Uterus (tissue), 4 donors: ENCODE results near the gene UST. TPM values are rescaled to one million over a fixed set of nuclear protein-coding genes. Genes with fewer than 3 reads are reported as not detected.
"Not testable (repeated sequence)": the region's sequence is repeated elsewhere in the genome, so short reads cannot be mapped to it uniquely, and the experiment has no call there.

Experiments used
- DNase-seq, 2 donors: peaks; one replicate each; pipeline ENCODE4 v3.0.0-alpha.2; 2019 to 2020
- H3K27ac ChIP-seq, 2 donors: fragments of 200-600 bp; sonication (generic); 1 replicate in 1 of 2; 2 replicates in 1 of 2; pipeline ENCODE4 v1.5.1; 2016 to 2018
- H3K27me3 ChIP-seq, 2 donors: fragments of 200-600 bp; sonication (generic); one replicate each; pipeline ENCODE4 v1.5.1; 2018 to 2019; ENCODE audit warnings: control low read depth in 1 of 2
- H3K36me3 ChIP-seq, 2 donors: fragments of 200-600 bp; sonication (generic); one replicate each; pipeline ENCODE4 v1.5.1; 2019; ENCODE audit warnings: control low read depth in 1 of 2
- H3K4me1 ChIP-seq, 2 donors: fragments of 200-600 bp; sonication (generic); one replicate each; pipeline ENCODE4 v1.5.1; 2018 to 2019; ENCODE audit warnings: control low read depth in 1 of 2
- H3K4me3 ChIP-seq, 2 donors: fragments of 200-600 bp; sonication (generic); 1 replicate in 1 of 2; 2 replicates in 1 of 2; pipeline ENCODE4 v1.5.1; 2018 to 2019; ENCODE audit warnings: mild to moderate bottlenecking in 1 of 2
- H3K9me3 ChIP-seq, 2 donors: fragments of 200-600 bp; sonication (generic); one replicate each; pipeline ENCODE4 v1.5.1; 2019; ENCODE audit warnings: control low read depth in 1 of 2
- POLR2A ChIP-seq, 2 donors: fragments of 450-650 bp; IDR thresholded peaks; one replicate each; pipeline ENCODE4 v1.6.1; 2016; ENCODE audit warnings: antibody characterized with exemption in 2 of 2, mild to moderate bottlenecking in 1 of 2, moderate library complexity in 1 of 2
- intact Hi-C: fragments of 100-400 bp; cut with DNase I; formaldehyde crosslinking; loops from one replicate; pipeline ENCODE4 v1.15.1; 2023; ENCODE audit warnings: low total_unique reads
- total RNA-seq, 4 donors: library from RNA; depleted of rRNA in 3 of 4; stranded (reverse); fragments of >200 nt in 3 of 4; gene quantifications; one replicate each; pipeline versions ENCODE4 v1.1.0 to v1.2.4, GENCODE V29; 2014 to 2023
- TF ChIP-seq, protein P1 (sequence below), 4 experiments: fragments of 200-600 bp in 2 of 4; fragments of 450-650 bp in 2 of 4; sonication (generic) in 2 of 4; IDR thresholded peaks; one replicate each; pipeline ENCODE4 v1.5.1; 2016 to 2019; ENCODE audit warnings: antibody characterized with exemption in 4 of 4, mild to moderate bottlenecking in 2 of 4, moderate library complexity in 1 of 4
- donor health status: DM: yes; HTN: yes; CAD: no.

Gene UST
- total RNA-seq, 4 donors from 2014 or later, result 6.1 to 23.2 (median 17.2) TPM

DNA sequence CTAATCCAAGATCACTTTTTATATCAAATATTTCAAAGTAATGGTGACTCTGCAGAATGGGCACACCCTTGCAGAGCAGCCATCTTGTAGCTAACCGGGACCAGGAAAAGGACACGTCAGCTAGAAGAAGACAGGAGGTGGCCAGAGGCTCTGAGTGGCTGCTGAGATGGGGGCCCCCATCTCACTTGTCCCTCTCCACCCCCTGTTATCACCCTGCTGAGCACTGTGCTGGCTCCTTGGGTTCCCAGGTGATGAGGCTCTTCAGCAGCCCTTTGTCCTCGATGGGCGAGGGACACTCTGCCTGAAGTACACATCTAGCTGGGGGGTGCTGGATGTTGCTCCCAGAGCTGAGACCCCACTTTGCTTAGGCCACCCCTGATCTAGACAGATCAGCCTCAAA lies 126.3 kb downstream of the UST start:
- Histone ChIP-seq H3K27me3 (no peaks in the 10 kb centered on the region), H3K9me3 (no peaks in the 10 kb centered on the region), H3K4me3 (no peak overlapping the region), H3K36me3 (no peaks in the 10 kb centered on the region), H3K4me1 (peaks cover 0 to 5% of the 10 kb centered on the region in 2 donors), H3K27ac (no peak overlapping the region)
- intact Hi-C loops, result no loop called here
- TF ChIP-seq POLR2A (IDR thresholded peaks at IDR 0.05), result no peak
- TF ChIP-seq, protein P1, sequence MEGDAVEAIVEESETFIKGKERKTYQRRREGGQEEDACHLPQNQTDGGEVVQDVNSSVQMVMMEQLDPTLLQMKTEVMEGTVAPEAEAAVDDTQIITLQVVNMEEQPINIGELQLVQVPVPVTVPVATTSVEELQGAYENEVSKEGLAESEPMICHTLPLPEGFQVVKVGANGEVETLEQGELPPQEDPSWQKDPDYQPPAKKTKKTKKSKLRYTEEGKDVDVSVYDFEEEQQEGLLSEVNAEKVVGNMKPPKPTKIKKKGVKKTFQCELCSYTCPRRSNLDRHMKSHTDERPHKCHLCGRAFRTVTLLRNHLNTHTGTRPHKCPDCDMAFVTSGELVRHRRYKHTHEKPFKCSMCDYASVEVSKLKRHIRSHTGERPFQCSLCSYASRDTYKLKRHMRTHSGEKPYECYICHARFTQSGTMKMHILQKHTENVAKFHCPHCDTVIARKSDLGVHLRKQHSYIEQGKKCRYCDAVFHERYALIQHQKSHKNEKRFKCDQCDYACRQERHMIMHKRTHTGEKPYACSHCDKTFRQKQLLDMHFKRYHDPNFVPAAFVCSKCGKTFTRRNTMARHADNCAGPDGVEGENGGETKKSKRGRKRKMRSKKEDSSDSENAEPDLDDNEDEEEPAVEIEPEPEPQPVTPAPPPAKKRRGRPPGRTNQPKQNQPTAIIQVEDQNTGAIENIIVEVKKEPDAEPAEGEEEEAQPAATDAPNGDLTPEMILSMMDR (IDR thresholded peaks at IDR 0.05), result no peak
- DNase-seq, result no peak

DNA sequence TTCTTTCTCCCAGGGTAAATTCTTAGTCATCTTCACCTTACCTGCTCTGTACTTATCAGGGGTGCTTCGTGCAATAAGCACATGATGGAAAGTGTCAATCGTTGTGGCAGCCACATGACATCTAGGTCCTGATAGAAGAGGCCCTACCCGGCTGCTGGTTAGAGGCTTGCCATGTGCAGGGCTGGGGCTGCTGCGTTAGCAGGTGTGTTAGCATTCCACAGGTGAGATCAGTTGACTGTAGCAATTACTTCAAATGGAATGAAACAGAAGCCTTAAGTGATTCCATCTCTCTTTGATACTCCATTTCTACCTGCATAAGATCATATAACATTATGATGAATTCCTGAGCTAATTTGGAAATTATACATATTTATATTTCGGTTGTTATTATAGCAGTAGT lies 127.0 kb downstream of the UST start:
- Histone ChIP-seq H3K4me1 (peaks cover 0 to 3% of the 10 kb centered on the region in 2 donors), H3K9me3 (no peaks in the 10 kb centered on the region), H3K27ac (no peak overlapping the region), H3K36me3 (no peaks in the 10 kb centered on the region), H3K4me3 (no peak overlapping the region), H3K27me3 (no peaks in the 10 kb centered on the region)
- TF ChIP-seq, protein P1 (IDR thresholded peaks at IDR 0.05), result no peak
- no peak for TF ChIP-seq POLR2A (IDR thresholded peaks at IDR 0.05)
- intact Hi-C loops, result no loop called here
- no peak for DNase-seq

DNA sequence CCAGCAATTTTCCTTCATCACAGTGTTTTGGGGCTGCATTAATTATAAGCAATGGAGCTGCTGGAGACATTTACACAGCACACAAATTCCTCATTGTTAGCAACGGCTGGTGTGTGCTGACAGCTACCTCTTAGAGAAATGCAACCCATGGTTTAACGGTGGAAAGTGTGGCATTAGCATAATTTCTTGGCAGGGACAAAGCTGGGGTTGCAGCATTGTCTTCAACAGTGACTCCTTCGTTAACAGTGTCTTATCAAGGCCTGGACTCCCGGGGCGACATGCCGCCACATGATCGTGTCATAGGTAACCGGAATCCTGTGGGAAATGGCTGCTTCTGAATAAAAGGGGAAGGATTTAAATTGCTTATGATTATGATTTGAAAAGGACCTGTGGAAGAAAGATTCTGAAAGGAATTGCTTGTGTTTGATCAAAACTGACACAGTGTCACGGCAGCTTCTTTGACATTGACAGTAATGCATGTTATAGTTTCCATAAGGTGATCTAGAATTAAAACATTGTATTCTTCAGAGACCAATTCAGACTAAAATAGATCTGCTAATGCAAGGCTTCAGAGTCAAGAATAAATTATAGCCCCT lies 128.0 kb downstream of the UST start:
- DNase-seq, result no peak
- Histone ChIP-seq H3K36me3 (no peaks in the 10 kb centered on the region), H3K4me1 (no peaks in the 10 kb centered on the region), H3K27me3 (no peaks in the 10 kb centered on the region), H3K4me3 (no peak overlapping the region), H3K27ac (no peak overlapping the region), H3K9me3 (no peaks in the 10 kb centered on the region)
- intact Hi-C loops, result no loop called here
- TF ChIP-seq, protein P1 (IDR thresholded peaks at IDR 0.05), result no peak
- no peak for TF ChIP-seq POLR2A (IDR thresholded peaks at IDR 0.05)

DNA sequence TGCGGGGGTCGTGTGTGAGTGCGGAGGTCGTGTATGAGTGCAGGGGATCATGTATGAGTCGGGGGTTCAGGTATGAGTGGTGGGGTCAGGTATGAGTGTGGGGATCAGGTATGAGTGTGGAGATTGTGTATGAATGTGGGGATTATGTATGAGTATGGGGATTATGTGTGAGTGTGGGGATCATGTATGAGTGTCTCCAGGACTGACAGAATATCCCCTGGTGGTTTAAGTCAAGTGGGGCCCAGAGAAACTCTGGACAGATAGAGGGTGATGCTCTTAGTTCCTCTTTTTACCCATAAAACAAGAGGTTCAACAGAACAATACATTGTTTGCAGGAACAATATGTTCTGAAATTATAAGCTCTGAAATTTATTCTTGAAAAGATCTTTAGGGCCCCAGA lies 131.9 kb downstream of the UST start:
- no peaks in the 10 kb centered on the region for H3K27me3 ChIP-seq
- no peaks in the 10 kb centered on the region for H3K9me3 ChIP-seq
- no peak for TF ChIP-seq POLR2A (IDR thresholded peaks at IDR 0.05)
- TF ChIP-seq, protein P1 (IDR thresholded peaks at IDR 0.05), result no peak
- peak overlapping the region in 1 of 2 donors; percentile 12 for H3K27ac ChIP-seq
- H3K4me3 ChIP-seq, result no peak overlapping the region
- no peaks in the 10 kb centered on the region for H3K36me3 ChIP-seq
- intact Hi-C loops, result no loop called here
- no peaks in the 10 kb centered on the region for H3K4me1 ChIP-seq
- no peak for DNase-seq

DNA sequence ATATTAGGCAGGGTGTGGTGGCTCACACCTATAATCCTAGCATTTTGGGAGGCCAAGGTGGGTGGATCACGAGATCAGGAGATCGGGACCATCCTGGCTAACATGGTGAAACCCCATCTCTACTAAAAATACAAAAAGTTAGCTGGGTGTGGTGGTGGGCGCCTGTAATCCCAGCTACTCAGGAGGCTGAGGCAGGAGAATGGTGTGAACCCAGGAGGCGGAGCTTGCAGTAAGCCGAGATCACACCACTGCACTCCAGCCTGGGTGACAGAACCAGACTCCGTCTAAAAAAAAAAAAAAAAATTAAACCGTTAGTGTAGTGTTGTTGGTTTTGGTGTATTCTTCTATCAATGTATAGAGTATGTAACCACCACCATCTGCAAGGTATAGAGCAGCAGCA lies 133.9 kb downstream of the UST start:
- H3K9me3 ChIP-seq, H3K4me3 ChIP-seq, H3K36me3 ChIP-seq, H3K27me3 ChIP-seq, intact Hi-C loops, DNase-seq, H3K27ac ChIP-seq, H3K4me1 ChIP-seq: not testable (repeated sequence)
